ENCODE results near the gene CACNG7.

CACNG7 gene

DNA sequence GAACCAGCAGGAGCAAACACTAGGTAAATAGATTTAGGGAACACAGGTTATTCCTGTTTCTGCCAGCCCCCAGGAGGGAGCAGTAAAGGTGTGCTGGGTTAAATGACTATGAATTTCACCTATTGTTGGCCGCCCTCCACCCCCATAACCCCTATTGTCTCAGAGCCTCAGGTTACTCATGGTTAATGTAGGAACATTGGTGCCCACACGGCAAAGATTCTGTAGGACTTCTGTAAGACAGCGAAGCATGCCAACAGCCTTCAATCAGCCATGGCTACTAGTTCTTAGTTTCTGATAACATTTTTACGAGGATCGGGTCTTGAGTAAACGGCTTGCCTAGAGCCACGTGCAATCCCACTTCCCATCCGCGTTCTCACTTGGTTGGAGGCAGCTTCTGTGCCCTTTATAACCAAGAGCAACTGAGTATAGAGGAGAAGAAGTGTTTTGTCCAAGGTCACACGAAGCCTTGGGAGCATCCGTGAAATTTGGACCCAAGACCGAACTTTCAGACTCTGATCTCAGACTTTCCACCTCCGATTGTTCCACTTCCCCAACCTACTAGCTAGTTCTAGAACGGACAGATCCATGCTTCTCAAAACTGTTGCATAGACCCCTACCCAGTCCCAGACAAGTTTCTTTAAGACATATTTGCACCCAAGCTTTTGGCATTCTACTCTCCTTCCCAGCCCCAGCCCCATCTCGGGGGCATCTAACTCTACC is 48.5 kb downstream of the CACNG7 start:
- no peak for DNase-seq

DNA sequence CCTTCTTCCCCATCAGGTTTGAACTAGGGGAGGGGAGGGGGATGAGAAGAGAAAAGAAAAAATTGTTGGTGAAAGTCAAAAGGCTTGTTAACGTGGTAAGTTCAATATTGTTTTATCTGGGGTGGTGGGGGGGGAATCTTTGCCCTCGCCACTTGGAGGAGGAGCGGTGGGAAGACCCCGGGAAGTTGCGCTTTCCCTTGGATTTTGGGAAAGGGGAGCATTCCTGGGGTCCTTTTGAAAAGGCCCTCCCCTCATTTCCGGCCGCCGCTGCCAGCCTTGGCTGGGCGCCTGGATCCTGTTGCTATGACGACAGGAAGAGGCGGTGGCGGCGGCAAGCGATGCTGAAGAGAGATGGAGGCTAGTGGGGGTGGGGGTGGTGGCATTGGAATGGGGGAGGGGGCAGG is 49.1 kb downstream of the CACNG7 start:
- no peak for DNase-seq

GRCh38 chr19:53958823-53959757 is 50.0 kb downstream of the CACNG7 start:
- DNase-seq: no peak

- no peak for DNase-seq
Measured at GRCh38 chr19:53960187-53960586, 51.1 kb downstream of the CACNG7 start.

DNA sequence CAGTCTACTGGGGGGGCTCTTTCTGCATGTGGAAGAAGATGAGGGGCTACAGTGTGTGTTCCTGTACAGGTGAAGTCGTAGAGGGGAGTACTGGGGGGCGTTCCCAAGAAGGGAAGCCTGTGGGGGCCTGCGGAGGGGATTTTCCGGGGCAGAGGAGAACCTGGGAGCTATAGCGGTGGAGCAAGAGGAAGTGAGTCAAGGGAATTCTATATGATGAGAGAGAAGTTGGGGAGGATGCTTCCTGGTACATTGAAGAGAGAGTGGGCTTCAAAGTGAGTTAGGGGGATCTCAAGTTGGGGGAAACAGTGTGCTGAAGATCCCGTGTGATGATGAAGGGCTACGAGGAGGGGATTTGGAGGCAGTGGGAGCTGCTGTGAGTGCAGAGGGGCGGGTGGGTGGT is 51.8 kb downstream of the CACNG7 start:
- DNase-seq: no peak

DNA sequence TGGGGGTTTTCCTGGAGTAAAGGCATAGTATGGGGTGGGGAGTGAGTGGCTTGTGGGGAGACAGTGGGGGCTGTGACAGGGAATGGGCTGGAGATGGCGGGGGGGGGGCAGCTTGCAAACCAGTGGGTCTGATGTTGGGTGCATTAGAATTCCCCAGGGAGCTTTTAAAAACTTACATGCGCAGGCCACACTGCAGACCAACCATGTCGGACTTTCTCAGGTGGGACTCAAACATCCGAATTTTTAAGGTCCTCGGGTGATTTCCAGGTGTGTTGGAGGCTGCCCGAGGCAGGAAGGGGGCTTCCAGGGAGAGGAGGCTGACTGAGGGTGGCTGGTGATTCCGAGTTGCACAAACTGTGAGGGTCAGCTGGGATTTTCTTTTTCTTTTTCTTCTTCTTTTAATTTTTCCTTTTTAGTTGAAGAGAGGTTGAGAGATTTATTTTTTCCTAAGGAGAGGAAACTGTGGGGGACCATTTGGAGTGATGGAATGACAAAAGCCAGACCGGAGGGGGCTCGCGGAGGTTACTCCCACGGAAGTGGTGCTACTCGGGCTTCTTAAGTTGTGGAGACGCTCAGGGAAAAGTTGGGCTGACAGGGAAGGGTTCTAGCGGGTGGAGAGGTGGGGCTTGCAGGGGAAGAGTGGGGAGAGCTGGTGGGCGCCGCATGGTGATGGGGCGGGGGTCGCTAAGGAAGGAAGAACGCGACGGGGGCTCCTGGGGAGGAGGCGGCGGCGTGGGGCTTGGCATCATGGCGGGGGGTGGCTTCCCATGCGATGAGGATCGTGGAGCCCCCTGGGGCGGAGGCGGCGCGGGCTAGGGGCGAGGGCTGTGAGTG is 52.7 kb downstream of the CACNG7 start:
- DNase-seq: no peak

DNA sequence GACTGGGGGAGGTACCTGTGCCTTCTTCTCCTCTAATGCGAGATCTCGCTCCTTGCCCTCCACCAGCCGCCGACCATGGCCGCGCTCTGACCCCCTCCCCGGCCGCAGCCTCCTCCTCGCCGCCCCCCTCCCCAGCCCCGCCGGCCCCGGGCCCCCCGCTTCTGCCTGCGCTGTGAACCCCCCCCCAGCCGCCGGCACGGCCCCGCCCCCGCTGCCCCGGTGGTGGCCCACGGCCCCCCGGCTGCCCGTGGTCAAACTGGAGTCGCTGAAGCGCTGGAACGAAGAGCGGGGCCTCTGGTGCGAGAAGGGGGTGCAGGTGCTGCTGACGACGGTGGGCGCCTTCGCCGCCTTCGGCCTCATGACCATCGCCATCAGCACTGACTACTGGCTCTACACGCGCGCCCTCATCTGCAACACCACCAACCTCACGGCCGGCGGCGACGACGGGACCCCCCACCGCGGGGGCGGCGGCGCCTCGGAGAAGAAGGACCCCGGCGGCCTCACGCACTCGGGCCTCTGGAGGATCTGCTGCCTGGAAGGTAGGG is 53.9 kb downstream of the CACNG7 start, which contains the start of gene CACNG8:
Gene CACNG8 (plus strand): TSS at position 51 of the 545 bp plus-strand sequence.
- no peak for DNase-seq

GRCh38 chr19:53965091-53965490 is 56.0 kb downstream of the CACNG7 start:
- no peak for DNase-seq

- no peak for DNase-seq
Measured at GRCh38 chr19:53966931-53967330, 57.9 kb downstream of the CACNG7 start.

DNA sequence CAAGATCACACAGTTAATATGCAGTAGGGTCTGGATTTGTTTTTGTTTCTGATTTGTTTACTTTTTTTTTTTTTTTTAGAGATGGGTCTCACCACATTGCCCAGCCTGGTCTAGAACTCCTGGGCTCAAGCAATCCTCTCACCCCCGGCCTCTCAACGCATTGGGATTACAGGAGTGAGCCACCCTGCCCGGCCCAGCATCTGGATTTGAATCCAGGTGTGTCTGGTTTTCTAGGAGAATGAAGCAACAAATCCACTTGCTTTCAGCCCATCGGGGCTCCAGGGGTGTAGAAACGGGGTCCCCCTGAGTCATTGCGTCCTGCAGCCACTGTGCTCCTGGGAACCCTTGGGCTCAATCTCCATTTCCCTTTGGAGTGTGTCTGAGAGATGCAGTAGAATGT is 60.3 kb downstream of the CACNG7 start:
- no peak for DNase-seq

- DNase-seq: no peak
Measured at GRCh38 chr19:53971673-53972072, 62.6 kb downstream of the CACNG7 start.

- DNase-seq: peak; percentile 70
Measured at GRCh38 chr19:53977429-53977990, 68.4 kb downstream of the CACNG7 start.

GRCh38 chr19:53977991-53978731 is 69.1 kb downstream of the CACNG7 start:
- DNase-seq: peak; percentile 32

- DNase-seq: no peak
Measured at GRCh38 chr19:53978975-53979801, 70.1 kb downstream of the CACNG7 start.

GRCh38 chr19:53980539-53981375 is 71.7 kb downstream of the CACNG7 start:
- DNase-seq: no peak

DNA sequence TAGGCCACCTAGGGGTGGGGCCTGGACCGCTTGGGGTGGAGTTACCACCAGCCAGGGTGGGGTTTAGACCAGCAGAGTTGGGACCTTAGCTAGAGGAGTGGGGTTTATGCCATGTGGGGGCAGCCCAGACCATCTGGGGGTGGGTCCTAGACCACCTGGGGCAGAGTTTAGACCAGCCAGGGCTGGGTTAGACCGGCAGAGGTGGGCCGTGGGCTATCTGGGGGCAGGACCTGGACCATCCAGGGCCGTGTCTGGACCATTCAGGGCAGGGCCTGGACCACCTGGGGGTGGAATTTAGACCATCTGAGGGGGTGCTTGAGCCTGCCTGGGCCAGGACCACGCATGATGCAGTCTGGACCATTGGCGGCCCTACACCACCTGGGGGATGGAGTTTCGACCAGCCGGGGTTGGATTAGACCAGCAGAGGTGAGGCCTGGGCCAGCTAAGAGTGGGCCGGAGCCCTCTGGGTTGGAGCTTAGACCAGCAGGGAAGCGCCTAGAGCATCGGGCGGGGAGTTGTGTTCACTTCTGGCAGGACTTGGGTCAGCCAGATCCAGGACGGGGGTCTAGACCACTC is 72.4 kb downstream of the CACNG7 start:
- no peak for DNase-seq

GRCh38 chr19:53982001-53982451 is 72.9 kb downstream of the CACNG7 start:
- DNase-seq: no peak

GRCh38 chr19:53982611-53983010 is 73.5 kb downstream of the CACNG7 start:
- DNase-seq: no peak

Data from activated CD4-positive, alpha-beta T cell treated with anti-CD3 and anti-CD28 coated beads, Interleukin-2, amount 50 U/mL, for 16 hours (primary cell).